GM19324 (cell line): Measurements from ENCODE around the gene COA5.
"Not testable (repeated sequence)": the region's sequence is repeated elsewhere in the genome, so short reads cannot be mapped to it uniquely, and the experiment has no call there.

Experiments
- ATAC-seq: cut with Tn5 transposase; IDR thresholded peaks from one replicate; pipeline ENCODE4 v1.9.1; 2021; ENCODE audit warnings: mild to moderate bottlenecking, moderate library complexity; ENCODE audit not compliant: unreplicated experiment, low FRiP score

COA5 gene

DNA sequence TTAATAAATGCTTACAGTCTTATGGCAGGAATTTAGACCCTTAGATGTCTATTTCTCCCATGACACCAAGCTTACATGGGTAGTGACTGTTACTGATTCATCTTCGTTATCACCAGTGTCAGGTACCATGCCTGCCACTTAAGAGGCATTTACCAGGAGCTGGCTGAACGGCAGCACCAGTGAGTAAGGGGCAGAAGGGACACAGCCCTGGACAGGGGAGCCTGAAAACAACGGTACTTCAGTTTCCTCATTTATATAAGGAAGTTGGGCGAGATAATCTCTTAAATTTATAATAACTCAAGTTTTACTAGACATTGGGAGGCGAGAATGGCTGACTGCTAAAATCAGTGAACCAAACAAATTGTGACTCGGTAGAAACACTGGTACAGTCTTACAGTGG is 1.2 kb downstream of the COA5 start:
- no peak for ATAC-seq

DNA sequence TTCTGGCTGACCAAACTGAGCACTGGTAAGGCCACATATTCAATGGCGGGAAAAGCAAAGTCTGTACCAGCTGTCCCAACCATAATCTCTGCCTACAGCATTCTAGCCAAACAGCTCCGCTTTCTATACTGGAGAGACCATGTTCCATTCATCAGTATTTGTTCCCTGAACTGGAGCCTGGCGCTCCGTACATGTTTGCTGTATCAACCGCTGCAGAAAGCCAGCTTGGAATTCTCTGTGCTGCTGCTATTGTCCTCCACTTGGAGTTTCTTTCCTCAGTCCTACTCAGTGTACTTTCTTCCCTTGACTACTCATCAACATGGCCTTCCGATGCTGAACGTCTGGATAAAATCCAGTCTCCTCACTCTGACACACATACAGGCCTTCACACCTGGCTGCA is 1.9 kb downstream of the COA5 start:
- ATAC-seq = no peak

DNA sequence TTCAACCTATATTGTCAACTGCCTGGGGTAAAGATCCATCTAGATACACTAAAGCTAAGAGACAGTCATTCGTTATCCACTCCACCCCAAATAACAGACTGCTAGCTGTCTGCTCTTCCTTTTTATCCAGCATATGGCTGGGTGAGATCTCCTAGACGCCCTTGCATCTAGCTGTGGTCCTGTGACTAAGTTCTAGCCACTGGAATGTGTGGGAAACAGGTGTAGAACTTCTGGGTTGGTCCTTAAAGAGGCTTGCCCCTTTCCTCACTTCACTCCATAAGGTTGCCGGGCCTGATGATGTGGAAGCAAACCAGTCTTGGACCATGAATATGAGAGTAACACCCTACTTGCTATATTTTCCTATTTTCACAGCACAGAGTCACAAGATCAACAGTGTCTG is 3.2 kb downstream of the COA5 start:
- ATAC-seq = no peak

DNA sequence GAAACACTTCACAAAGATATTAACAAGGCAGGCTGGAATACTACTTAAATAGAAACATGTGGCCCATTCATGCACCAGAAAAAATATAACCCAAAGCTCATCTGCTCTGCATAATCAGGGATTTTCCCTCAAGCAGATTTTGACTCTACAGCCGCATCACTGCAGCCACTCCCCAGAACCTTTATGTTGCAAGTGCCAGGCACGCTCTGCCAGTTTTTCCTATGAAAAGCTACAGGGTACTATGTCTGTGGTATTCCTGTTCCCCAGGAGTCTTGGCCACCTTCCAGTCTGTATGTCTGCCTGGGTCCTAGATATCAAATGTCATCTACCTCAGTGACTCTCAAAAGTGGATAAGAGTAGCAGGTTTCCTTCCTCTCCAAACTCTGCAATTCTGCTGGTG is 3.8 kb downstream of the COA5 start:
- no peak for ATAC-seq

DNA sequence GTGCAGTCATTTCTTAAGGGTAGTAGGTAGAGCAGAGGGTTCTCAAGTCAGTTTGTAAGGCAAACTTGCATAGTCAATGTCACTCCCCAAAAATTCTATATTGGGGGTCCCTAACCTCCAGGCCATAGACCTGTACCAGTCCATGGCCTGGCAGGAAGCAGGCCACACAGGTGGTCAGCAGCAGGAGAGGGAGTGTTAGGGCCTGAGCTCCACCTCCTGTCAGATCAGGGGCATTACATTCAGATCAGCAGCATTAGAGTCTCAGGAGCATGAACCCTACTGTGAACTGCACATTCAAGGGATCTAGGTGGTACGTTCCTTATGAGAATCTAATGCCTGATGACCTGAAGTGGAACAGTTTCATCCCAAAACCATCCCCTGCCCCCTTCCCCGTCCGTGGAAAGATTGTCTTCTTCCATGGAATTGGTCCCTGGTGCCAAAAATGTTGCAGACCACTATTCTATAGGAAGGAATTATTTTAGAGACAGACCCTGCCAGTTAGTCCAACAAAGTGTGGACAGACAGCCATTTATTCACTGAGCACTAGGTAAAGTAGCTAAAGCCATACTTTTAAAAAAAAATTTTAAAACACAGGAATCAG is 6.7 kb downstream of the COA5 start:
- ATAC-seq = no peak

DNA sequence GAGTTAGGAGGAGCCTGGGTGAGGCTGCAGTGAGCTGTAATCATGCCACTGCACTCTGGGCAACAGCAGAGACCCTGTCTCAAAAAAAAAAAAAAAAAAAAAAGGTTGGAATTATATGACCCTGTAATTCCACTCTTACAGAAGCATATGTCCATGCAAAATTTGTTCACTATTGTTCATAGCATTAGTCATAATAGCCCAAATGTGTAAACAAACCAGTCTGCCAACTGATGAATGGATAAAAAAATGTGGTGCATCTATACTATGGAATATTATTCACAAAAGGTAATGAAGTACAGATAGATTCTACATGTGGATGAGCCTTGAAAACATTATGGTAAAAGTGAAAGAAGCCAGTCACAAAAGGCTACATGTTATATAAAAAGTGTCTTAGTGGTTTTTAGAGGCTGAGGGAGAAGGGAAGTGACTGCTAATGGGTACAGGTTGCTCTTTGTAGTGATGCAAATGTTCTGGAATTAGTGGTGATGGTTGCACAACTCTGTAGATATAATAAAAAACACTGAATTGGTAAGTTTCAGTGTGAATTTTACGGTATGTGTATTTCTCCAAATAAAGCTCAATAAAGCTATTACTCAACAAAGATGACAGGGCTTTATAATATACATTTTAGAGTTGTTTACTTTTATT is 9.4 kb downstream of the COA5 start:
- no peak for ATAC-seq

DNA sequence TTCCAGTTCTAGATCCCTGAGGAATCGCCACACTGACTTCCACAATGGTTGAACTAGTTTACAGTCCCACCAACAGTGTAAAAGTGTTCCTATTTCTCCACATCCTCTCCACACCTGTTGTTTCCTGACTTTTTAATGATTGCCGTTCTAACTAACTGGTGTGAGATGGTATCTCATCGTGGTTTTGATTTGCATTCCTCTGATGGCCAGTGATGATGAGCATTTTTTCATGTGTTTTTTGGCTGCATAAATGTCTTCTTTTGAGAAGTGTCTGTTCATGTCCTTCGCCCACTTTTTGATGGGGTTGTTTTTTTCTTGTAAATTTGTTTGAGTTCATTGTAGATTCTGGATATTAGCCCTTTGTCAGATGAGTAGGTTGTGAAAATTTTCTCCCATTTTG is 13.6 kb downstream of the COA5 start:
- not testable (repeated sequence) for ATAC-seq

DNA sequence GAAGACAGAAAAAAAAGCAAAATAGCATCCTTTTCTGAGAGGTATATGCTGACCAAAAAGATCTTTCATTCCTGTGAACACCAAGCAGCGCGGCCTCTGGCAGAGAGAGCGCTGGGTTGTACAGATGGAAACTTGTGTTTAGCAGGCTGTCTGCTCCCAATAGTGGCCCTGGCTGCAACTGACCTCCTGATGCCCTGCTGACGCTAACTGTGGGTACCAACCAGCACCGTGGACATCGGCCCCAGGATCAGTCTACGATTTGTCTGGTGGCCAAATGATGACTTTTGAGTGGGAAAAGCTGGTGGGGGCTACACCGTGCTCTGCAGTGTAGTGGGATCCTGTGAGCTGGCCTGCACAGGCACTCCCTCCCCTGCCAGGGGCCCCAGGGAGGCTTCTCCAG is 15.7 kb downstream of the COA5 start:
- ATAC-seq = no peak

DNA sequence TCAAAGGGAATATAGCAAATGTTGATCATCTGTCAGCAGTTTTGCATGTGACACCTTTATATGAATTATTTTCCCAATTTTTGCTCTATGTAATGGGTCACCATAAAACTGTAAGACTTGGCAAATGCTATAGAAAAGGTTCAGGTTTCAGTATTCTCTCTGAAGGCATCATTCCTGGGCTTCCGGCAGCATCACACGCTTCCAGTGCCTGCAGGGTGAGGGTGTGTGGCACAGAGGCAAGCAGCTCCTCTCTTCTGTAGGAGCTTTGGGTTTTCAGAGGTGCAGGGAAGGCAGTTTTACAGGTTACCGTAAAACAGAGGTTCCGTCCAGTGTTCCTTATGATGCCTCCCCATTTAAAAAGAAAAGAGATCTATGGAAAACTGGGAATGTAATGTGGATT is 18.8 kb downstream of the COA5 start:
- ATAC-seq = no peak

DNA sequence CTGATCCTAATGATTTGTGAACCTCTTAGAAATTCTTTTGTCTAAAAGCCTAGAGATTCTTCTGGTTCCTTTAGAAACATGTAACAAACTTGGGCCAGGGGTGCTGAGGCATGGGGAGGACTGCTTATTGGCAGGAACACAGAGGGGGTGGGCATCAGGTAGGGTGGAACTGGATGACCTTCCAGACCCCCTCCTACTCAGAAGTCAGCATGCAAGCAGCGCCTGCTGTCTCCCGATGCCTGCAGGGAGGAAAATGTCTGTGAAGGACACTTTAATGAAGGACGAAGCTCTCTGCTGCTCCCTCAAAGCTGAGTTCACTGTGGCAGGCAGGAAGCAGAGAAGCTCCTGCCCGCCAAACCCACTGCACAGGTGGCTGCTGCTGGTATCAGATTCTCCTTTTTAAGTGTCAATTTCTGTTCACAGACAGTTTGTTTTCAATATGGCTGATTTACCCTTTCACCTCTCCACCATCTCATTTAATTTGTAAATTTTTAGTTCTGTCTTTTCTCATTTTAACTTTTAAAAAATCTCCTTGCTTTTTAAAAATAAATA is 19.4 kb downstream of the COA5 start:
- no peak for ATAC-seq

DNA sequence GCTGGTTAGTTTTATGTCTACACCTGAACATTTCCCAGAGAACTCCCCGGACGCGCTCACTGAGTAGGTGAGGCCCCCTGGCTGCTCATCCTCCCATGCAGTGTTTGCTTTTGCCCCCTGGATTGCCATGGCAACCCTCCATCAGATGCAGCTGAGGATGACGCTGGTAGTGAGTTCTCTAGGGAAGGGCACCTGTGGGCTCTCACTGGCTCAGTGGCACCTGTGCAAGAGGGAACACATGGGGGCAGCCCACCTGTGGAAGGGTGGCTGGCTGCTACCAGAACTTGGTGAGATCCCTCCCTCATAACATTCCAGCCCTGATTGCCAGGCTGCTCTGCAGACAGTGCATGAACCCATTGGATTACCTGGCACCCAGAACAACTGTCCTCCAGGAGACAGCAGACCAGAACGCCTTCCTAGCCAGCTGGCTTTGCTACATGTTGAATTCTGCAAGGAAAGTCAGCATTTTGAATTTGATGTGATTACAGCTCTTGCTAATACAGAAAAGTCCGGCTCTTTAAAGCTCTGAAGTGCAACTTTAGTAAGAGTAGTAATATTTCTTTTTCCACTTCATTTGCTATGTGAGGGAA is 21.7 kb downstream of the COA5 start:
- no peak for ATAC-seq

DNA sequence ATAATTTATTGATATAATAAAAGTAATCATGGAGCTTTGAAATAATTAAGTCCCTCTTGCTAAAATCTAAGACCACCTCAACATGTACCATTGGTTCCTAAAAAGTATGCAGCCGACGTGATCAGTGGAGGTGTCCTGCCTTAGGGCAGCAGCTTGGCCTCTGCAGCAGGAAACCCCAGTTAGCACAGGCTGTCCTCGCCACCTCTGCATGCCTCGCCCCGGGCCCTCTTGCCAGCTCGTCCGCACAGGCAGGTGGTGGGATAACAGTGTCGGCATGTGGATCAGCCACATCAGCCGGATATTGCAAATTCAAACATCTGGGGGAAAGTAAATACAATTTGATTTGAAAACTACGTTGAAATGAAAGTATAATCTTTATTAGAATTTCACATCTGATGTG is 22.9 kb downstream of the COA5 start:
- ATAC-seq = no peak

DNA sequence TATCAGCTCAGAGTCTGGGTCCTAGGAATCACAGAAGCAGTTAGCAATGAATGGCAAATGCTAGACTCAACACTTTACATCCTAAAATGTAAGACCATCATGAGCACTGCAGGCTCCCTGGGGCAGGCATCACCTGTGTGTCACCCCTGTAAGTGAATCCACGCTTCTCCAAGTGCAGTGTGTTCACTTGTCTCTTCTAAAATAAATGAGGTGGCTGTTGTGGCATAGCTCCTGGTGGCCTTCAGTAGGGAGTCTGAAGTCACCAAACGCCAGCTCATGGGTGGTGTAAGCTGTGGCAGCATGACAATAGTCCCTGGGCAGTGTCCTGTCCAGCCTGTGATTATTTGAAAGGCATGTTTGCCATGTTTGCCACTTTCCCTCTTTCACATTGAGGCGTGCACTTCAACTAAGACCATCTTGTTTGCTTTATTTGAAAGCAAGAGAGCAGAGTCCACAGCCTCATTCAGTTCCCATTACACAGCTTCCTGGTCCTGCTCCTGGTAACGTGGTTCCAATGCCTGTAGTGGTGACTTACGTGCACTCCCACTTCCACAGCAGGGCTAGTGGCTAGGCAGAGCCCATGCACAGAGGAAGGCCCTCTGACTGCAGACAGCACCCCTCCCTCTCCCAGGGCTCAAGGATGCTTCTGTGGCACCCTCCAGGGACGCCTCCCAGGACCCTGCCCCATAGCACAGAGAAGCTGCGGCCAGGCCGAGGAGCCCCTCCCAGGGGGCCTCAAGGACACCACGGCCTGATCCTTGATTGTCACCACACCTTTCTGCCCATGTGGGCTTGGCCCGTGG is 24.3 kb downstream of the COA5 start:
- ATAC-seq = no peak

DNA sequence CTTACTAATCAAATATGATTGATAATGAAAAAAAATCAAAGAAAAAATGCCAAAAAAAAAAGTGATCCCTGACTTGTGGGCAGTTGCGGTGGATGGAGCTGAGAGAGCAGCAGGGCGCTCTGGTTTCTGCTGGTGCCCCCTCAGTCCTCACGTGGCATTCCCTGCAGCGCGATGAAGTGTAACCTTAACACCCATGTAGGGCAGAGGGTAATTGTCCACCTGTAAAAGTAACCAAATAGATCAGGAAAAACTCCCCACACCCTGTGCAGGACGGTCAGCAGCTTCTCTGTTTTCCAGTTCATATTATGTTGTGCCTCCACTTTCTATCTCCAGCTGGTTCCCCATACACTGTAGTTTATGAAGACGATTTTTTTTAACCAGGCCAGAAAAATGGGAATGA is 25.0 kb downstream of the COA5 start:
- ATAC-seq = no peak

DNA sequence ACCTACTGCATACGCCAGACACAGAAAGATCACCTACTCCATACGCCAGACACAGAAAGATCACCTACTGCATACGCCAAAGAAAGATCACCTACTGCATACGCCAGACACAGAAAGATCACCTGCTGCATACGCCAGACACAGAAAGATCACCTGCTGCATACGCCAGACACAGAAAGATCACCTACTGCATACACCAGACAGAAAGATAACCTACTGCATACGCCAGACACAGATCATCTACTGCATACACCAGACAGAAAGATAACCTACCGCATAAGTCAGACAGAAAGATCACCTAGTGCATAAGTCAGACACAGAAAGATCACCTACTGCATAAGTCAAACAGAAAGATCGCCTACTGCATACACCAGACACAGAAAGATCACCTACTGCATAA is 25.8 kb downstream of the COA5 start:
- ATAC-seq = no peak

DNA sequence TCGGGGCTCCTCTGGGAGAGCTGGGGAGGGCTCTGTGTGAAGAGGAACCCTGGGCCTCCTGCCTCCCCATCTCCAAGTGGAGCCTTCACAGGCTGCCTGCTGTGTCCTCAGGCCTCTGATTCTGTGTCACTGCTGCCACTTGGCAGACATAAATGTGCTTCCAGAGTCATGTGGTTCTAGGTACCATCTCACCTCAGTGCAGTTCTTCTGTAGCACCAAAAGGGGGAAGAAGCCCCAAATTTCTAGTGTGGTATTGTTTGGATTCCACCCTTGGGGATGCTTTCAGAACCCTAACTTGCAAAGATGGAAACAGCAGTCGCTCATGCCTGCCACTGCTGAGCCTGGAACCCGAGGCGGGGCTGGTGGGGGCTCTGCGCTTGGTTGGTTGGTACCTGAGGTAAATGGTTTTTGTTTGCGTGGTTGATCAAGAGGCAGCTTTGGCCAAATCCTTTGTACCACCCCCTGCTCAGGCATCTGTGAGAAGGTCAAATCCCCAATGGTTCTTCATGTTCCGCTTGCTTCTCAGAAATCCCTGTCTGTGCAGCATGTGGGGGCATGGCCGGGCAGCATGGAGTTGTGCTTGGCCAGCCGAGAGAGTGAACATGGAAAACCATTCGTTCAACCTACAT is 27.5 kb downstream of the COA5 start:
- ATAC-seq = no peak

DNA sequence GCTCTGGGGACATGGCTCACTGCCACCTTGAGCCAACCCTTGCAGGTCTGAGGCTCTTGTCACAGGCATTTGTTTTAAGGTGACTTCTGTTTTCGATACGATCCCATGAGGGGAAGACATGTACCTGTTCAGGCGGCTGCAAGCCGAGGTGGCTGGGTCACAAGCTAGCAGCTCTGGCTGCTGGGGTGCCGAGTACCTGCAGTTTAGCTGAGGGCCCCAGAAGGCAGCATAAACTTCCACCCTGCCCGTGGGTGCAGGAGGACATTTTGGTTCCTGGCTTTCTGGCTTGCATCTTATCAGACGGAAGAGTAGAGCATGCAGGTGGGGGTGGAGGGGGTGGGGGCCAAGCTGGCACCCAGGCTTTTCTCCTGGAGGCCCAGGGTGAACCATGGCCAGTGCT is 28.4 kb downstream of the COA5 start:
- ATAC-seq = no peak

DNA sequence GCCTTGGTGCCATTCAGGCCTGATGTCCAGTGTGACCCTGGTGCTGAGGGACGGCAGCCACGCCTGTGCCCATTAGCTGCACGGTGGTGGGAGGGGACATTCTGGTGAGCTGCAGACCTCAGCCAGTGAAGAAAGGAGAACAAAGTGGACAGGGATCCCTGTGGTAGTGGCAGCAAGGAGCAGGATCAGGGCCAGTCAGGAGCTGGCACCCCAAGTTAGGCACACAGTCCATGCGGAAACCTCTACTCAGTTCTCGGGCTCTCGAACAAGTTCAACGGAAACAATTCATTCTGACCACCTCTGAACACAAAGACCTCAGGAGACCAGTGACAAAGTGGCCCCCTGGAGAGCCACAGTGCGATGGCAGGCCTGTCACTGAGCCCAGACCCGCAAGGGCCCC is 30.1 kb downstream of the COA5 start:
- no peak for ATAC-seq

DNA sequence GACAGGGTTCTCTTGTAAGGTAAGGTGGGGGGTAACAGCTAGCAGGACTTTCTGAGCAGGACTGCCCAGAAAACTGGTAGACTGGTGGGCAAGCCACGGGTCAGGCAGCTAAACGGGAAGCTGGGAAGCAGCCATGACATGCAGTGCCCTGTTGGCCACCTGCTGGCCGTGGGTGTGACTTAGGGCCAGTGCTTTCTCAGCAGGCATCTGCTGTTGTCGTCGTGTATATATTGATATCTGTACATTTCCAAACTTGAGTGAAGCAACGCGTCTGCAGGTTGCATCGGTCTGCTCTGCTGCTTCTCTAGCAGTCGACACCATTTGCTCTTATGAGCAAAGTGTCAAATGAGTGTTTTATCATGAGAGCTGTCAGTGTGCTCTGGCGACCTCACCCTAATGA is 31.0 kb downstream of the COA5 start:
- no peak for ATAC-seq

DNA sequence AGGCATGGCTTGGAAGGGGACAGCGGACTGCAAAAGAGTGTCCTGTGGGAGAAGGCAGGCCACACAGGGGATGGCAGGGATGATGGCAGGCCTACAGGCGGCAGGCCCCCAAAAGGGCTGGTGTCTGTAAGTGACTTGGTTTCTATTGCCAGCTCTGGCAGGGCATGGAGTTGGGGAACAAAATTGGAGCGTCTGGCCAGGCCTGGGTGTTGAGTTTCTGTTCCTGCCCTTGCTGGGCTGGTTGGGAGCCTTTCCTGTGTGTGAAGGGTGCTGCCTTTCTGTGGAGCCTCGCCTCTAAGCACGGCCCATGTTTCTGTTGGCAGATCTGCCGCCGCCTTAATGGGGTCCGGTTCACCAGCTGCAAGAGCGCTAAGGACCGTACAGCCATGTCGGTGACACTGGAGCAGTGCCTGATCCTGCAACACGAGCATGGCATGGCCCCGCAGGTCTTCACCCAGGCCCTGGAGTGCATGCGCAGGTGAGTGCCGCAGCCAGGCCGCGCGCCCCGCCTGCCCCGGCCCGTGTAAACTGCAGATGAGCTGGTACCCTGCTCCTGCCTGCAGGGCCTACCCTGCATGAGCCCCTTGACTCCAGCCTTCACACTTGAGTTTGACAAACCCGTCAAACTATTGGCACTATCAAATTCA is 31.5 kb downstream of the COA5 start:
- ATAC-seq = no peak
